HUES48 (cell line): ENCODE results near the gene MT1X.
"Not testable (repeated sequence)": the region's sequence is repeated elsewhere in the genome, so short reads cannot be mapped to it uniquely, and the experiment has no call there.

Experiments
- H3K27ac ChIP-seq: one replicate; pipeline ENCODE4 v1.7.0; 2013; ENCODE audit warnings: low read depth, low read length, inconsistent platforms
- H3K27me3 ChIP-seq: 2 replicates; pipeline ENCODE4 v1.6.1; 2013; ENCODE audit warnings: mild to moderate bottlenecking, low read length; ENCODE audit not compliant: control insufficient read depth, insufficient read depth
- H3K36me3 ChIP-seq: 2 replicates; pipeline ENCODE4 v1.6.1; 2013; ENCODE audit warnings: low read length; ENCODE audit not compliant: control insufficient read depth, insufficient read depth
- H3K4me1 ChIP-seq: 2 replicates; pipeline ENCODE4 v1.6.1; 2013; ENCODE audit warnings: mild to moderate bottlenecking, low read length; ENCODE audit not compliant: control insufficient read depth, insufficient read depth
- H3K4me3 ChIP-seq: 2 replicates; pipeline ENCODE4 v1.5.1; 2013; ENCODE audit warnings: mild to moderate bottlenecking, low read depth, low read length
- H3K9ac ChIP-seq: 2 replicates; pipeline ENCODE4 v1.6.1; 2013; ENCODE audit warnings: mild to moderate bottlenecking, low read depth, low read length, moderate library complexity
- H3K9me3 ChIP-seq: 2 replicates; pipeline ENCODE4 v1.6.1; 2013; ENCODE audit warnings: low read length; ENCODE audit not compliant: control insufficient read depth, insufficient read depth

The MT1X gene

DNA sequence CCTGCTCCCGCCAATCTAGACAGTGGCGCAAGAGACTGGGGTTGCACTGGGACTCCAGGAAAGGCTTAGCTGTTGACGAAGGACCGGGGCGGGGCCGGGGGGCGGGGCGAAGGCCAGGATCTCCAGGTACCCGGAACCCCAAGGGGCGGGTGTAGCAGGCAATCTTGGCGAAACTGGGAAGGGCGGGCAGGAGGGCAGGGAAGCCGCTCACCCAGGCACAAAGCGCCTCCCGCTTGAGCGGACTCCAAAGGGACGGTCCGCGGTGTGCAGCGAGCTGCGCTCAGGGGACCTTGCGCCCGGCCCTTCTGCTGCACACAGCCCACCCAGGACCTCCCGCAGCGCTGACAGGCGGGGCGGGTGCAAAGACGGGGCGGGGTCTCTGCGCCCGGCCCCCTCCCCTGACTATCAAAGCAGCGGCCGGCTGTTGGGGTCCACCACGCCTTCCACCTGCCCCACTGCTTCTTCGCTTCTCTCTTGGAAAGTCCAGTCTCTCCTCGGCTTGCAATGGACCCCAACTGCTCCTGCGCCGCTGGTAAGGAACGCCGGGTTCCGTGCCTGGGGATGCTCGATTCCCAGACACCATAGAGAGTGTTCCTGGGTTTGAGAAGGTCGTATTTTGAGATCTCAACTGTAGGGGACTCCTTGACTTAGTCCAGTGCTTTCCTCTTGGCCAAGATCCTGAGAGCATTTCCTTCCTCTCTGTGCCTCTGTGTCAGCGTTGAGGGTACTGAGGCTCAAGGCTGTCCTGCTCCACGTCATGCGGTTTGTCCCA is 24.5 kb upstream of the MT1X start, which contains the start of gene MT1F:
Gene MT1F (plus strand): TSS at position 405 of the 772 bp plus-strand sequence. CDS start 100 bp downstream, at position 505.
- Histone ChIP-seq H3K36me3 (no peaks in the 10 kb centered on the region), H3K9ac (no peak within 1 kb of the TSS), H3K27ac (peak within 1 kb of the TSS; percentile 83), H3K27me3 (peaks cover 88% of the 10 kb centered on the region), H3K9me3 (no peaks in the 10 kb centered on the region), H3K4me3 (peak within 1 kb of the TSS; percentile 66), H3K4me1 (peaks cover 11% of the 10 kb centered on the region)

DNA sequence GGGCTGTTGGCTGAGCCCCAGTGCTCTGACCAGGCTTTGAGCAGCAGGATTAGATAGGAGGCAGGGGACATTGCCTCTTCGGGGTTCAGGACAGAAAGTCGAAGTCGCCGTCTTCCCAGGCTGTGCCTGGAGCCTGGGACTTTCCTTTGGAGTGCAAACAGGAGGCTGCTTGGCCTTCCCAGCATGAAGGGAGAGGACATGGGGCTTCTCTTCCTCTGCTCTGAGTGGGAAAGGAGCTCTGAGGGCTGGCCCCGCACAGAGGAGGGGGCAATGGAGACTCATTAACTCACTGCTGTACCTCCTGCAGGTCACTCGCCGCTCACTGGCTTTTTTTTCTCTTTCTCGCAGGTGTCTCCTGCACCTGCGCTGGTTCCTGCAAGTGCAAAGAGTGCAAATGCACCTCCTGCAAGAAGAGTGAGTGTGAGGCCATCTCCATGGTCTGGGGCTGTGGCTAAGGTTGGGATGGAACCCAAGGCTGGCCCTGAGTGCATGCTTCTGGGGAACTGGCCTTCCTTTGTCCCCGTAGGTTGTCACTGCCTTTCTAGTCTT is 23.9 kb upstream of the MT1X start:
- H3K9me3 ChIP-seq = no peaks in the 10 kb centered on the region

DNA sequence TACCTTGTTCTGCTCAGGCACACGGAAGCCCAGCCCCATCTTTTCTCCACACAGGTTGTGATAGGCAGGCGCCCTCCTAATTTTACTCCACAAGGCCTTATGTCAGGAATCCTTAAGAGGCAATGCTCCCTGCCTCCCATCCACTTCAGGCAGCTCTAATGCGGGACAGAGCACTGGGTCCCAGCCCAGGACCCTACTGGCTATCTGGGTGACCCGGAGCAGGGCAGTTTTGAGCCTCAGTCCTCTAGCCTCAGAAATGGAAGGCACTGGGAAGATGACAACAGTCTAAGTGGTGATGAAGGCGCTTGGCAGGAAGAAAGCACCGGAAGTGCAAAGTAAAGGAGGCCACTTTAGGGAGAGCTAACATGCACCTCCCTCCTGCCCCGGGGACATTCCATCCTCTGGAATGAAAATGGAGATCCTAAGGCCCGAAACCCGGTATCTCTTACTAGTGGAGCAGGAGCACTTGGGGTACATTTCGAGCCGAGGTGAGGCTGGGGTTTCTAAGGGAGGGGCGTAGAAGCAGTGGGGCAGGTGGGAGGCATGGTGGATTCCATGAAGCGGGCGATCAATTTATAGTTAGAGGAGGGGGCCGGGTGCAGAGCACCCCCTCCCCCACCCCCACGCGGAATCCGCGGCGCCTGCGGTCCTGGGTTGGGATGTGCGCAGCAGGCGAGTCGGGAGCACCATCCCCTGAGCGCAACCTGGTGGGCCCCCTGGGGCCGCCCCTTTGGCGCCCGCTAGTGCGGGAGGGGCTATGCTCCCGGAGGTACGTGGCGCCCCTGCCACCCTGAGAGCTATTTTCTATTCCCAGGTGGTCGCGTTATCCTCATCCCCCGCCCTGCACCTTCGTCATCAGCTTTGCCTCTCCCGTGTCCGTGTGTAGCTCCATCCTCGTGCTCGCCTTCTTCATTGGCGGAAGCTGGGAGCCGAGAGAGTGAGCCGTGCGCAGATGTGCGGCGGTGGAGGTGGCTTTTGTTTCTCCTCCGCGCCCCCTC is 19.6 kb upstream of the MT1X start:
- no peak overlapping the region for H3K9ac ChIP-seq
- no peaks in the 10 kb centered on the region for H3K36me3 ChIP-seq
- no peaks in the 10 kb centered on the region for H3K9me3 ChIP-seq
- peaks cover 13% of the 10 kb centered on the region for H3K4me1 ChIP-seq
- H3K27me3 ChIP-seq = peaks cover 100% of the 10 kb centered on the region
- no peak overlapping the region for H3K27ac ChIP-seq
- H3K4me3 ChIP-seq = peak overlapping the region; percentile 59

More for the DNA sequence above, 23.9 kb upstream of the MT1X start:
- H3K4me3 ChIP-seq = peak overlapping the region; percentile 66
- peaks cover 88% of the 10 kb centered on the region for H3K27me3 ChIP-seq
- H3K27ac ChIP-seq = no peak overlapping the region
- peaks cover 11% of the 10 kb centered on the region for H3K4me1 ChIP-seq
- no peaks in the 10 kb centered on the region for H3K36me3 ChIP-seq
- no peak overlapping the region for H3K9ac ChIP-seq

DNA sequence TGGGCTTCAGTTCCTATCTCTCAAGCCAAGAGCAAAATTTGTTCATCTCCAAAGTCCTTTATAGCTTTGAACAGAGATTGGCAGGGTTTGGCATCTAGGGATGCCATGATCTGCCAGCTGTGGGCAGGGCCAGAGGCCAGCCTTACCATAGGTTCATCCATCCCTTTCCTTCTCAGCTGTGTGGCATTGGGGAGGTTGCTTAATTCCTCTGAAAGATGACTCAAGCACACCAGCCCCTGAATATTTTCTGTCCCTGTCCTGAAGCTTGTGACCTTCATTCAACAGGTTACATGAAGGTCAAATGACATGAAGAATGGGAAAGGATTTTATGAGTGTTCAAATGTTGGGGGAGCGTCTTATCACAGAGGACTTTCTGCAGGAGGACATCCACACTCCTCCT is 17.8 kb upstream of the MT1X start:
- H3K9ac ChIP-seq = no peak overlapping the region
- peaks cover 100% of the 10 kb centered on the region for H3K27me3 ChIP-seq
- no peaks in the 10 kb centered on the region for H3K36me3 ChIP-seq
- H3K4me1 ChIP-seq = peaks cover 12% of the 10 kb centered on the region; the same call in 1 of the 2 replicates
- H3K27ac ChIP-seq = no peak overlapping the region
- H3K4me3 ChIP-seq = no peak overlapping the region
- no peaks in the 10 kb centered on the region for H3K9me3 ChIP-seq

DNA sequence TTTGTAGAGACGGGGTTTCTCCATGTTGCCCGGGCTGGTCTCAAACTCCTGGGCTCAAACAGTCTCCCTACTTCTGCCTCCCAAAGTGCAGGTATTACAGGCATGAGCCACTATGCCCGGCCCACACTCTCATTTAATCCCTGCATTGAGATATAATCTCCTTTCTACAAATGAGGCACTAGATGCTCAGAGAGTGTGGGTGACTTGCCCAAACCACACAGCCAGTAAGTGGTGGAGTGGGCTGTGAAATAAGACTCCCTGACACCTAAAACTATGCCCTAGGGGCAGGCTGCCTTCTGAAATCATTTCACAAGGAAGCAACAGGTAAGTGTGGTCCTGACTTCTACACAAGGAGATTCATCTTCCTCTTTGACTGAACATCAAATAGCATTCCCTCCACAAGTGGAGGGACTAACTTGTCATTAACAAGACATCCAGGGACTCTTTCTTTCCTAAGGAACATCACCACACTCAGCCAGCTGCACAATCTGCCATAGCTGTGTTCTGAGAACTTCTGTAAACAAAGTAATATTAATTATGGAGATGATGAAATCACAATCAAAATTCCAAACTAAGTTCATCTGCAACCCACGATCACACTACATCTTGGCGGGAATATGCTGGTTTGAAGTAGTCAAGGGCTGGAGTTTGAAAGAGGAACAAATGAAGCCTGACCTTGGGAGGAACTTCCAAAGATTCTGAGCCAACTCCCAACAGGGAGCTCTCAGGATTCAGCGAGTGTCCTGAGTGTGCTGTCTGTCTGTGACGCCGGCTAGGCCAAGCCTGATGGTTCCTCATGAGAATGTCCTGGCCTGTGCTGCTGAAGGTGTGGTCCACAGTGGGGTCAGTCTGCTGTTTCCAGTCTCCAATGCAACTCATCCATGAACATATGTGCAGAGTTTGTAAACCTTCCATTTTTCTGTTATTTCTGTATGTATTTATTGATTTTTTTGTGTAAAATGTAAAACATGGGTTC is 16.7 kb upstream of the MT1X start:
- not testable (repeated sequence) for H3K9ac ChIP-seq, H3K9me3 ChIP-seq, H3K27ac ChIP-seq, H3K36me3 ChIP-seq, H3K4me3 ChIP-seq
- Histone ChIP-seq H3K4me1 (peaks cover 20% of the 10 kb centered on the region), H3K27me3 (peaks cover 100% of the 10 kb centered on the region)

DNA sequence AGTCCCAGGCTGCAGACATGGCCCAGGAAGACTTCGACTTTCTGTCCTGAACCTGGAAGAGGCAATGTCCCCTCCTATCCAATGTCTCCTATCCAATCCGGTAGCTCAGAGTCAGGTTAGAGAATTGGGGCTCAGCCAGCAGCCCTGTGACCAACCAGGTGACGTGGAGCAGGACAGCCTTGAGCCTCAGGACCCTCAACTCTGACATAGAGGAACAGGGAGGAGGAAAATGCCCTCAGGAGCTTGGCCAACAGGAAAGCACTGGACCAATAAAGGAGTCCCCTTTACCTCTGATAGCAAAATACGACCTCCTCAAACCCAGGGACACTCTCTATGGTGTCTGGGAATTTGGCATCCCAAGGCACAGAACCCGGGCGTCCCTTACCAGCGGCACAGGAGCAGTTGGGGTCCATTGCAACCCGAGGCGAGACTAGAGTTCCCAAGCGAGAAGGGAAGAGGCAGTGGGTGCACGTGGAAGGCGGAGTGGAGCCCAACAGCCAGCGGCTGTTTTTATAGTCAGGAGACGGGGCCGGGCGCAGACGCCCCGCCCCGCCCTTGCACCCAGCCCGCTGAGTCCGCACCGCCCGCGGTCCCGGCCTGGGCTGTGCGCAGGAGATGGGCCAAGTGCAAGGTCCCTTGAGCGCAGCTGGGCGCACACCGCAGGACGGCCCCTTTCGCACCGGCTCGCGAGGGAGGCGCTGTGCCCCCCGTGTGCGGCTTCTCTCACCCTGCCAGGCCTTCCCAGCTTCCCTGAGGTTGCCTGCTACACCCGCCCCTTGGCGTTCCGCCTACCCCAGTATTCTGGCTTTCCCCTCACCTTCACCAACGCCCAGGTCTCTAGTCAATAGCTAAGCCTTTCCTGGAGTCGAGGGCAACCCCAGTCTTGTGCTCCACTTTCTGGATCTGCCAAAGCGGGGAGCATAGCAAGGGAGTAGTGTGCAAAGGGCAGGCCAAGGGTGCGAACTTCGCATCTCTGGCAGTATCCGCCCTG is 14.4 kb upstream of the MT1X start, which contains the start of gene MT1G:
Gene MT1G (minus strand): TSS at position 485 of the 991 bp plus-strand sequence. CDS start 72 bp downstream, at position 413.
- H3K27me3 ChIP-seq = peaks cover 100% of the 10 kb centered on the region
- no peak within 1 kb of the TSS for H3K27ac ChIP-seq
- H3K9me3 ChIP-seq = no peaks in the 10 kb centered on the region
- no peak within 1 kb of the TSS for H3K9ac ChIP-seq
- H3K36me3 ChIP-seq = no peaks in the 10 kb centered on the region
- H3K4me1 ChIP-seq = peaks cover 17% of the 10 kb centered on the region
- H3K4me3 ChIP-seq = peak within 1 kb of the TSS; percentile 51

DNA sequence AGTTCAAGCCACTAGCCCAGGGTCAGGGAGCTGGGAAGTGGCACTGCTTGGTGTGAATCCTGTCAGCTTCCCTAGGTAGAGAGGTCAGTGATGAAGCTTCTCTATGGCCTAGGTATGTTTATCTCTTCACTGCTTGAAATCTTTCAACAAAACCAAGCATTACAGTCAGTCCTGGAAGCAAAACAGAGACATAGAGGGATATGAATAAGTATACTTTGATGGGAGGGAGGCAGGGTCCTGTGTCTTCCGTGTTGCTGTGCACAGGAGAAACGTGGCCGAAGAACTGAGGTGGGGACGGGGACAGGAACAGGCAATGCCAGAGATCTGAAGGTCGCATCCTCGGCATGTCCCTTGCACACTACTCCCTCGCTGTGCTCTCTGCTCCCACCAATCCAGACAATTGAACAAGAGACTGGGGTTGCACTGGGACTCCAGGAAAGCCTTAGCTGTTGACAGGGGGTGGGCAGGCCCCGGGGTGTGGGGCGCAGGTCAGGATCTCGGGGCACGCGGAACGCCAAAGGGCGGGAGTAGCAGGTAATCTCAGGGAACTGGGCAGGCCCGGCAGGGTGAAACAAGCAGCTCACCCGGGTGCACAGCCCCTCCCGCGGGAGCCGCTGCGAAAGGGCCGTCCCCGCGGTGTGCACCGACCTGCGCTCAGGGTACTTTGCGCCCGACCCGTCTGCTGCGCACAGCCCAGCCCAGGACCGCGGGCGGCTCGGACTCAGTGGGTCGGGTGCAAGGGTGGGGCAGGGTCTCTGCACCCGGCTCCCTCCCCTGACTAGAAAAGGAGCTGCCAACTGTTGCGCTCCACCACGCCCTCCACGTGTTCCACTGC is 13.0 kb upstream of the MT1X start, which contains the start of gene MT1H:
Gene MT1H (plus strand): TSS at position 810 of the 835 bp plus-strand sequence. CDS start 71 bp downstream, outside the sequence.
- Histone ChIP-seq H3K36me3 (no peaks in the 10 kb centered on the region), H3K27ac (no peak within 1 kb of the TSS), H3K4me3 (peak within 1 kb of the TSS; percentile 45), H3K9me3 (no peaks in the 10 kb centered on the region), H3K4me1 (peaks cover 17% of the 10 kb centered on the region), H3K27me3 (peaks cover 100% of the 10 kb centered on the region), H3K9ac (no peak within 1 kb of the TSS)

DNA sequence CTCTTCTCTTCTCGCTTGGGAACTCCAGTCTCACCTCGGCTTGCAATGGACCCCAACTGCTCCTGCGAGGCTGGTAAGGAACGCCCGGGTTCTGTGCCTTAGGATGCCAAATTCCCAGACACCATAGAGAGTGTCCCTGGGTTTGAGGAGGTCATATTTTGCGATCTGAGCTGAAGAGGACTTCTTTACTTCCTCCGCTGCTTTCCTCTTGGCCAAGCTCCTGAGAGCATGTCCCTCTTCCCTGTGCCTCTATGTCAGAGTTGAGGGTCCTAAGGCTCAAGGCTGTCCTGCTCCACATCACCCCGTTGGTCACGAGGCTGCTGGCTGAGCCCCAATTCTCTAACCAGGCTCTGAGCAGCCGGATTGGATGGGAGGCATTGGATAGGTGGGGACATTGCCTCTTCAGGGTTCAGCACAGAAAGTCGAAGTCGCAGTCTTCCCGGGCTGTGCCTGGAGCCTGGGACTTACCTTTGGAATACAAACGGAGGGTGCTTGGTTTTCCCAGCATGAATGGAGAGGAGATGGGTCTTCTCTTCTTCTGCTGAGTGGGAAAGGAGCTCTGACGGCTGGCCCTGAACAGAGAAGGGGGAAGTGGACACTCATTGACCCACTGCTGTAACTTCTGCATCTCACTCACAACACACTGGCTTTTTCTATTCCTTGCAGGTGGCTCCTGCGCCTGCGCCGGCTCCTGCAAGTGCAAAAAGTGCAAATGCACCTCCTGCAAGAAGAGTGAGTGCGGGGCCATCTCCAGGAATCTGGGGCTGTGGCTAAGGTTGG is 12.2 kb upstream of the MT1X start:
- H3K9ac ChIP-seq = no peak overlapping the region
- H3K36me3 ChIP-seq = no peaks in the 10 kb centered on the region
- H3K4me1 ChIP-seq = peaks cover 17% of the 10 kb centered on the region
- no peak overlapping the region for H3K27ac ChIP-seq
- H3K9me3 ChIP-seq = no peaks in the 10 kb centered on the region
- peak overlapping the region; percentile 45 for H3K4me3 ChIP-seq
- peaks cover 96% of the 10 kb centered on the region for H3K27me3 ChIP-seq
